GM12891 (cell line): ENCODE results near the gene FAM216B.
"Not testable (repeated sequence)": the region's sequence is repeated elsewhere in the genome, so short reads cannot be mapped to it uniquely, and the experiment has no call there.

Source experiments
- DNase-seq: peaks from one replicate; pipeline ENCODE4 v3.0.0; 2011; ENCODE audit warnings: low spot score; ENCODE audit not compliant: insufficient read length
- FAIRE-seq: peaks from 2 replicates; lab custom pipeline; 2011; peaks lifted over from hg19 to GRCh38; lab: Jason Lieb, UNC
- PAX5 ChIP-seq: IDR thresholded peaks from 2 replicates; pipeline ENCODE4 v1.6.1; 2011; ENCODE audit warnings: low read length, moderate library complexity, mild to moderate bottlenecking; ENCODE audit not compliant: insufficient read depth, severe bottlenecking
- POLR2A ChIP-seq: IDR thresholded peaks from 2 replicates; pipeline ENCODE4 v1.6.1; 2011; ENCODE audit warnings: low read depth, low read length, control low read depth
- POLR2AphosphoS5 ChIP-seq: IDR thresholded peaks from 2 replicates; pipeline ENCODE4 v1.6.1; 2011; ENCODE audit warnings: low read depth, low read length, control low read depth
- POU2F2 ChIP-seq: IDR thresholded peaks from 2 replicates; pipeline ENCODE4 v1.6.1; 2011; ENCODE audit warnings: low read depth, mild to moderate bottlenecking, control low read depth, low read length, moderate library complexity
- SPI1 ChIP-seq: IDR thresholded peaks from 2 replicates; pipeline ENCODE4 v1.6.1; 2011; ENCODE audit warnings: low read depth, low read length, control low read depth
- TAF1 ChIP-seq: IDR thresholded peaks from 2 replicates; pipeline ENCODE4 v1.6.1; 2011; ENCODE audit warnings: low read depth, low read length, control low read depth

The FAM216B gene

DNA sequence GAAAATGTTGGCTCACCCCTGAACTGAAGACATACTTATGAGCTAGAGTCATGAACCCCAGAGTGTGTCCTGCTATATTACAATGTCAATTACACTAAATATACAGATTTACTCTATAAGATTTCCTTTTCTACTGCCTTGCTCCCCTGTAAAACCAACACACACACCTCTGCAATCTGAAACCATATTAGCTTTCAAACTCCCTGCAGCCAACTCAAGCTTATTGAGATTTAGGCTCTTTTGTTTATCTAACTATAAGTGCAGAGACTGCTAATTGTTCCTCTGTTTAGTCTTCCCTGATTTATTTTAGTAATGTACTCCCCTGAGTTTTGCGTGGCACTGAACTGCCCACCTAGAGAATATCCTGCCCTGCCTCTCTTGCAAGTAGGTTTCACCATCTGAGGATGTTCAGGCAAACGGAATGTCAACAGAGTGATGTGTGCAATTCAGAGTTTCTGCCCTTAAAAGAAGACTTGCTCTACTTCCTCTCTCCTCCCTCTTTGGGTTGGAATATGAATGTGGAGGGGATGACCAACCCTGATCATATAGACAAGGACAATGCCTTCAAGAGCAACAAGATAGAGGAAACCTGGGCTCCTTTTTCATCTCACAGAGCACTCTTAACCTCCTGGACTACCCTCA lies 22.3 kb downstream of the FAM216B start:
- DNase-seq (no peak), FAIRE-seq (peak; percentile 35)
- no peak for TF ChIP-seq POLR2A
- no peak for TF ChIP-seq POLR2AphosphoS5
- TF ChIP-seq PAX5 = no peak
- TF ChIP-seq POU2F2 = no peak
- no peak for TF ChIP-seq SPI1
- TF ChIP-seq TAF1 = no peak

DNA sequence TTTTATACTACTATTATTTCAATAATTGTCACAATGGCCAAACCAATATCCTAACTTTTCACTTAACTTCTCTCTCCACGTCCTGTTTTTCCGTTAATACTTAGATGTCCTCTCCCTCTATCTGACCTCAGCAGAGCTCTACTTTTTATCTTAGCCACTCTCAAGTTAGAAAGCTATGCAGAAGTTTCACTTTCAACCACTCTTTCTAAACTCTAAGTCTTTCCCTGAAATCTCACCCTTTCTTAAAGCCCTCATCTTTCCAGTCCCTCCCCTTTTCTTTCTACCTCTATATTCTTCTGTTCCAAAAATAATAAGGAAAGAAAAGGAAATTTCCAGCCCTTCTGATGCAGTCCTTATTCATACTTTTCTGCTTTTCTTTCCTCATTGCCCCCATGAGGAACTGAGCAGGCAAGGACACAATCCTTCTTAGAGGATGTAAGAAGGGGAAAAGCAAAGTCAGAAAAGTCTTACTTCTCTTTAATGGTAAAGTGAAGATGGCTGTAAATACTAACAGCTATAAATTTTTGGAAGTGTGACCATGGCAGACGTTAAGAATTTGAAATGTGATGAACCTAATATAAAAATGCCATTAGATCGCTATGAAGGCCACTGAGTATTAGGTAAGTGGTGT lies 23.0 kb downstream of the FAM216B start:
- peak; percentile 67 for FAIRE-seq

DNA sequence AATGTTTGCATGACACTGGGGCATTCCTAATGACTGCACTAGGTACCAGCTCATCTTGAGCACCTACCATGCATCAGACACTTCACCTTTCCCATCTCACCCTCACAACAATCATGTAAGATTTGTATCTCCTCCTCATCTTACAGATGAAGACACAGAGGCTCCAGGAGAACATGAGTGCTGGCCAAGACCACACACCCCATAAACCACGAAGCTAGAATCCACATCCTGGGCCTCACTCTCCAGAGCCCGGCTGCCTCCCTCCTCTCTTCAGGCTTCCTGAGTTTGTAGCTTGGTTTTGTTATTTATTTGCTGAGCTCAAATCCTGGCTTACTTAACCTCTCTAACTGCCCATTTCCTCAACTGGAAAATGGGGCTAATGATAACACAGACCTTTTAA lies 25.9 kb downstream of the FAM216B start:
- no peak for DNase-seq
- FAIRE-seq = no peak
- TF ChIP-seq POLR2AphosphoS5 (no peak), TAF1 (no peak)

More for the DNA sequence above, 23.0 kb downstream of the FAM216B start:
- DNase-seq = no peak
- TF ChIP-seq POLR2A = no peak
- TF ChIP-seq SPI1 = peak; percentile 47; the same call in 1 of the 2 replicates
- TF ChIP-seq PAX5 = no peak

DNA sequence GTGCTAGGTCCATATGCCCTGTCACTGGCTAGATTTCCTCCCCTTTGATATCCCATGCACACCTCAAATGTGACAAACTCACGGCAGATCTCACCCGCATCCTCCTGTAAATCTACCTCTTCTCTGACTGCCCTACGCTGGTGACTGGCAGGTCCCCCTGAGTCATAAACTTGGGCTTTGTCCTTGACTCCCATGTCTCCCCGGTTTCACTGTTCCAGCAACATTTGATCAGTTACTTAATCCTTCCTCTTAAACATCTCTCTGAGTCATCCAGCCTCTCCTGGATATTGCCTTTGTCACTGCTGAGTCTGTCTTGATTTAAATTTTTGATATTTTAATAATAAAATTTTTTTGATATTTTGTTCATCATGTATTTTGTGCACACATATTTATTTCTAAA lies 26.5 kb downstream of the FAM216B start:
- DNase-seq (no peak), FAIRE-seq (peak; percentile 9)
- TF ChIP-seq POLR2AphosphoS5 = no peak
- TF ChIP-seq POLR2A = no peak
- no peak for TF ChIP-seq PAX5
- TF ChIP-seq TAF1 = no peak
- no peak for TF ChIP-seq POU2F2
- no peak for TF ChIP-seq SPI1

DNA sequence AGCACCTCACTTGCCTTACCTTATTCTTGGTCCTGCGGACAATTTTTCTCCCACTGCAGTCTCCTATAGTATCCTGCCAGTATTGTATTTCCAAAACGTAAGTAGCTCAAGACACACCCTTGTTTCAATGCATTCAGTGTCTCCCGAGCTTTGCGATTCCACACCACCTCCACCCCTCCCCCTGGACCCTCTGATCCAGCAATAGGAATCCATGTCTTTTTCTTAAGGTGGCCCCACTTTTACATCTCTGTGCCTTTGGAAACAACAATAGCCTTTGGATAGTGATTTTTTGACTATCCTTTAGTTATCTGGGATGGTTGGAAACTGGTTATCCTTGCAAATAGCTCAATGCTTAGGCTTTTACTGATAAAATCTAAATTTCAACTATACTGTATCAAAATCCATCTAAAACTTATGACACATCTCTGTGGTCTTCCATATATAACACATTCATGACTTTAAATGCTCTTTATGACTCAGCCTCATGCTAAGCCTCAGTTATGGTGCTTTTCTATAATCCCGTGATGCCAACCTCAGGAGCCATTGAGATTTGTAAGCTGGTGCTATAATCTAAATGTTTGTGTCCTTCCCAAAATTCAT lies 27.1 kb downstream of the FAM216B start:
- TF ChIP-seq POLR2A (no peak), PAX5 (no peak), POLR2AphosphoS5 (no peak), POU2F2 (no peak), TAF1 (no peak), SPI1 (no peak)
- no peak for FAIRE-seq
- DNase-seq = no peak

DNA sequence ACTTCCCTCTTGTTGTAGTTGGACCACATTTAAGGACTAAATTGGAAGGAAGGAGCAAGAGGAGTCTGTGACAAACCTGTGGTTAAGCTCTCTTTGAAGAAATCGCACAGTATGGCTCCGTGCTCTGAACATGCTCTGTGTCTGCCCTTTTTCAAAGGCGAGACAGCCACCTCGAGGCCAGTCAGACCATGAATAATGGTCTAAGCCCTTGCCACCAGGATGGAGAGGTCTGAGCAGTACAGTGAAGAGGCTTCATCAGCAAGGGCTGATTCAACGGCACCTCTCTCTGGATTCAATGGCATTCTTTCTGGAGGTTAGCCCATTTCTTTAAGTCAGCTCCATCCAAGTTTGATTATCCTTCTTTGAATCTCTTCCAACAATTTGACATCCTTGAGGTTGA lies 30.9 kb downstream of the FAM216B start:
- no peak for DNase-seq
- FAIRE-seq = no peak
- TF ChIP-seq POLR2AphosphoS5 (no peak), POU2F2 (no peak), PAX5 (no peak), SPI1 (no peak), TAF1 (no peak), POLR2A (no peak)

DNA sequence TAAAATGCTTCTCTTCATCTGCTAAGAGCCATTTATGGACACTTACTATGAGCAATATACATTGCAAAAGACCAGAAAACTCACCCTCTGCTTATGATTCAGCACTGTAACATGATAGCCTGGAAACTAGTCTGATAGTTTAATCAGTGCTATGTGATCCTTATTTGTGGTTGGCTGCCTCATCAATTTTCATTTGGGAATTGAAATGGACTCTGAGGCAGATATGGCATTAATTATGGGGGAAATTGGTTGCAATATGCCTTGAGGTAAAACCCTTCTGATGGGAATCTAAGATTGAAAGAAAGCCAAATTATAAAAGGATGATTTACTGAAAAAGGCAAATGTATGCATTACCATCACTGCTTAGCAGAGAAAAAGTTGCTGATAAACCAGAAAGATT lies 33.5 kb downstream of the FAM216B start:
- FAIRE-seq (no peak), DNase-seq (no peak)
- TF ChIP-seq SPI1 = no peak
- TF ChIP-seq POU2F2 = no peak
- TF ChIP-seq POLR2A = no peak
- TF ChIP-seq TAF1 = no peak
- TF ChIP-seq PAX5 = no peak
- TF ChIP-seq POLR2AphosphoS5 = no peak

DNA sequence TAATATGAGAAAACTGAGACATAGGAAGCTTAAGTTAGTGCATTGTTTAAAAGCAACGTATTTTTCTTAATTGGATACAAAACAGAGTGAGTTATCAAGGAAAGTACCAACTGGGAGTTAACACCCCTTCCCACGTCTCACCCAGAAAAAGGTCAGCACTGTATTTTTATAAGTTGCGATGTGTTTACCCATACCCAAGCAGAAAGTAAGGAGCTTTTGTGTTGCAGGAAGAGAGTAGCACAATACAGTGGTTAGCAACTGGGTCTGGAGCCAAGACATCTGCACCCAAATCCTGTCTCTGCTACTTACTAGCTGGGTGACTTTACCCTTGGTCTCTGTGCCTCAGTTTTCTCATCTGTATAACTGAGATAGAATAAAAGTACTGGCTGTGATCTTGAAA lies 34.3 kb downstream of the FAM216B start:
- no peak for DNase-seq
- no peak for FAIRE-seq
- TF ChIP-seq POLR2A (no peak), POU2F2 (no peak), SPI1 (no peak), POLR2AphosphoS5 (no peak), TAF1 (no peak), PAX5 (no peak)

DNA sequence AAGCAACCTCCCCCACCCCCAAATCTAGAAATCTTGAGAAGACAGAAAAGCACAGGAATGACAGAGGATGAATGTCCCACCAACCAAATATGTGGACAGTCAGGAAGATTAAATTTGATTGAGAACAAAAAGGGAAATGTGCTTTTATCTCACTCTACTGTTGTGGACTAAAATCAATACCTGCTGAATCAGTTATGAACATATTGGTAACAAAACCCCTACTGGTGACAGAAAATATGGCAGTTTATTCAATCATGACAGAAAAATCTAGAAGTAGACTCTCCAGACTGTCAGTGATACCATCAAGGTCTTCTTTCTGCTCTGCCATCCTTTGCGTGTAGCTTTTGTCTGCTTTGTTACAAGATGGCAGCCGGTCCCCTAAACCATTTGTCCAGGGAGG lies 35.2 kb downstream of the FAM216B start:
- DNase-seq (no peak), FAIRE-seq (no peak)
- TF ChIP-seq POLR2AphosphoS5 (no peak), POLR2A (no peak), PAX5 (no peak), POU2F2 (no peak), TAF1 (no peak), SPI1 (no peak)

DNA sequence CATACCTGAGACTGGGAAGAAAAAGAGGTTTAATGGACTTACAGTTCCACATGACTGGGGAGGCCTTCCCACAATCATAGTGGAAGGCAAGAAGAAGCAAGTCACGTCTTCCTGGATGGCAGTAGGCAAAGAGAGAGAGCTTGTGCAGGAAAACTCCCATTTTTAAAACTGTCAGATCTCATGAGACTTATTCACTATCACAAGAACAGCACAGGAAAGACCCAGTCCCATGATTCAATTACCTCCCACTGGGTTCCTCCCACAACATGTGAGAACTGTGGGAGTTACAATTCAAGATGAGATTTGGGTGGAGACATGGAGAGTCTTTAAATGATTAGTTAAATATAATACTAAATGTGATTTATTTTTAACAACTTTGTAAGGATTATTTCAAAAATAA lies 38.3 kb downstream of the FAM216B start:
- not testable (repeated sequence) for DNase-seq, FAIRE-seq

DNA sequence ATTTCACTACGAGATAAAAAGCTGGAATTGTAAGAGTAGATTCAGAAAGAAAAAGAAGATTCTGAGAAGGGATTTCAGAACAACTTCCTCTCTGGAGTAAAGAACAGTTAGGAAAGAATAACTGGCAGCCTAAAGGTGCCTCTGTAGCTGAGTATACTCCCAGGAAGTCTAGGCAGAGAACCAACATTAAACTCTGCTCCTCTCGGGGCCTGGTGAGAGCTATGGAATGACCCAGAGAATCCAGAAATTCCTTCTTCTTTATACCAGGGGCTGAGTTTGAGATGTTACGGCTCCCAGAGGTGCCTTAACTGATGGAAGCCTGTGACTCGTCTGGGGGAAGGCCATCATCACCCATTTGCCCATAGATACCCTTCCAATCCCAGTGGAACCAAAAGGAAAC lies 39.1 kb downstream of the FAM216B start:
- TF ChIP-seq SPI1 = no peak
- TF ChIP-seq PAX5 = no peak
- TF ChIP-seq TAF1 = no peak
- TF ChIP-seq POU2F2 = no peak
- TF ChIP-seq POLR2AphosphoS5 = no peak
- no peak for TF ChIP-seq POLR2A
- FAIRE-seq (no peak), DNase-seq (no peak)
